H1 (cell line): ENCODE measurements around the gene PTPRD. TPM values are rescaled to one million over a fixed set of nuclear protein-coding genes. Genes with fewer than 3 reads are reported as not detected.

Experiments used
- CTCF ChIA-PET: fragments of 300-600 bp; sonication (Branson Sonifier 250); formaldehyde crosslinking; loops from one replicate; lab custom pipeline; 2021; ENCODE audit not compliant: partially characterized antibody; lab: Charles Lee
- POLR2A ChIA-PET: fragments of 300-600 bp; sonication (Branson Sonifier 250); formaldehyde crosslinking; loops from one replicate; lab custom pipeline; 2021; ENCODE audit warnings: inconsistent platforms; ENCODE audit not compliant: partially characterized antibody; lab: Charles Lee
- DNase-seq, 2 experiments: peaks; one replicate each; pipeline versions ENCODE4 v3.0.0 to v3.0.0-alpha.2; 2010 to 2022; ENCODE audit warnings: low spot score in 2 of 2, low read depth in 1 of 2, mixed read lengths in 1 of 2
- FAIRE-seq: peaks from 2 replicates; lab custom pipeline; 2011; peaks lifted over from hg19 to GRCh38; lab: Jason Lieb, UNC
- H2AFZ ChIP-seq: 2 replicates; pipeline ENCODE4 v1.8.1; 2012; ENCODE audit warnings: low read length, inconsistent platforms
- H2AK5ac ChIP-seq: 2 replicates; pipeline ENCODE4 v1.6.1; 2013; ENCODE audit warnings: low read depth, low read length
- H2BK120ac ChIP-seq: replicated peaks from 2 replicates; pipeline ENCODE3; 2013; ENCODE audit warnings: low read depth, low read length, inconsistent platforms
- H2BK12ac ChIP-seq: 2 replicates; pipeline ENCODE4 v1.6.1; 2013; ENCODE audit warnings: low read depth, low read length
- H2BK15ac ChIP-seq: 2 replicates; pipeline ENCODE4 v1.6.1; 2013; ENCODE audit warnings: low read length
- H2BK20ac ChIP-seq: 2 replicates; pipeline ENCODE4 v1.6.1; 2013; ENCODE audit warnings: low read length
- H2BK5ac ChIP-seq: 2 replicates; pipeline ENCODE4 v1.6.1; 2013; ENCODE audit warnings: low read depth, low read length
- H3K14ac ChIP-seq: 2 replicates; pipeline ENCODE4 v1.6.1; 2013; ENCODE audit warnings: inconsistent platforms; ENCODE audit not compliant: insufficient read length
- H3K18ac ChIP-seq: 2 replicates; pipeline ENCODE4 v1.6.1; 2013; ENCODE audit warnings: low read length; ENCODE audit errors: extremely low read depth
- H3K23ac ChIP-seq: 2 replicates; pipeline ENCODE4 v1.6.1; 2013; ENCODE audit warnings: inconsistent platforms; ENCODE audit not compliant: insufficient read length
- H3K23me2 ChIP-seq: 2 replicates; pipeline ENCODE4 v1.6.1; 2013; ENCODE audit warnings: low read depth, low read length
- H3K27ac ChIP-seq: 2 replicates; pipeline ENCODE4 v1.6.1; 2011; ENCODE audit warnings: low read depth, low read length, inconsistent platforms
- H3K27me3 ChIP-seq, 4 experiments: replicated peaks in 1 of 4; 1 replicate in 1 of 4; 2 replicates in 3 of 4; pipeline versions ENCODE4 v1.6.1 to v1.8.1; 2011 to 2013; ENCODE audit warnings: low read length in 3 of 4, mild to moderate bottlenecking in 3 of 4, inconsistent platforms in 2 of 4, mixed read lengths in 2 of 4, moderate library complexity in 1 of 4; ENCODE audit not compliant: control insufficient read depth in 3 of 4, insufficient read depth in 3 of 4; ENCODE audit errors: extremely low read depth in 1 of 4
- H3K36me3 ChIP-seq, 4 experiments: 2 replicates each; pipeline versions ENCODE4 v1.6.1 to v1.8.1; 2011 to 2013; ENCODE audit warnings: mild to moderate bottlenecking in 4 of 4, low read length in 3 of 4, moderate library complexity in 2 of 4, control low read depth in 1 of 4, inconsistent platforms in 1 of 4; ENCODE audit not compliant: insufficient read depth in 4 of 4, control insufficient read depth in 2 of 4
- H3K4ac ChIP-seq: replicated peaks from 2 replicates; pipeline ENCODE3; 2013; ENCODE audit warnings: low read length, low read depth, mixed read lengths, inconsistent platforms; ENCODE audit not compliant: insufficient read length
- H3K4me1 ChIP-seq, 4 experiments: replicated peaks in 1 of 4; 1 replicate in 1 of 4; 2 replicates in 3 of 4; pipeline versions ENCODE4 v1.6.1 to v1.8.1; 2011 to 2013; ENCODE audit warnings: low read length in 3 of 4, inconsistent platforms in 2 of 4, mixed read lengths in 1 of 4; ENCODE audit not compliant: insufficient read depth in 4 of 4, control insufficient read depth in 3 of 4
- H3K4me2 ChIP-seq, 2 experiments: 2 replicates each; pipeline versions ENCODE4 v1.6.1 to v1.8.1; 2011 to 2013; ENCODE audit warnings: low read depth in 2 of 2, low read length in 2 of 2, control low read depth in 1 of 2, inconsistent platforms in 1 of 2, mild to moderate bottlenecking in 1 of 2; ENCODE audit not compliant: insufficient read depth in 1 of 2
- H3K4me3 ChIP-seq, 4 experiments: fragments of 200-600, 300-600 bp in 1 of 4; sonication (generic), shearing (Covaris generic), sonication (Bioruptor Twin) in 1 of 4; 2 replicates each; pipeline versions ENCODE4 v1.5.1 to v1.8.1; 2011 to 2016; ENCODE audit warnings: low read length in 4 of 4, low read depth in 3 of 4, control low read depth in 2 of 4, inconsistent platforms in 2 of 4, mild to moderate bottlenecking in 2 of 4, mixed read lengths in 1 of 4, moderate library complexity in 1 of 4; ENCODE audit not compliant: insufficient read depth in 2 of 4; ENCODE audit errors: extremely low read depth in 1 of 4
- H3K56ac ChIP-seq: replicated peaks from 2 replicates; pipeline ENCODE3; 2013; ENCODE audit warnings: low read depth, mild to moderate bottlenecking, mixed read lengths, low read length, inconsistent platforms; ENCODE audit not compliant: insufficient read length
- H3K79me1 ChIP-seq: 2 replicates; pipeline ENCODE4 v1.6.1; 2013; ENCODE audit warnings: low read depth, low read length, control low read depth
- H3K79me2 ChIP-seq, 2 experiments: 2 replicates each; pipeline versions ENCODE4 v1.6.1 to v1.8.1; 2012 to 2013; ENCODE audit warnings: low read length in 2 of 2, mild to moderate bottlenecking in 2 of 2, inconsistent platforms in 1 of 2; ENCODE audit not compliant: insufficient read depth in 2 of 2, control insufficient read depth in 1 of 2
- H3K9ac ChIP-seq, 4 experiments: replicated peaks in 1 of 4; 1 replicate in 1 of 4; 2 replicates in 3 of 4; pipeline versions ENCODE4 v1.6.1 to v1.8.1; 2011 to 2013; ENCODE audit warnings: low read depth in 3 of 4, low read length in 3 of 4, control low read depth in 2 of 4, mild to moderate bottlenecking in 2 of 4, moderate library complexity in 2 of 4, inconsistent platforms in 1 of 4; ENCODE audit errors: extremely low read depth in 1 of 4
- H3K9me3 ChIP-seq, 2 experiments: 2 replicates each; pipeline versions ENCODE4 v1.6.1 to v1.8.1; 2012 to 2013; ENCODE audit warnings: mild to moderate bottlenecking in 2 of 2, moderate library complexity in 2 of 2, control low read depth in 1 of 2, inconsistent platforms in 1 of 2, low read depth in 1 of 2, low read length in 1 of 2, mixed read lengths in 1 of 2; ENCODE audit not compliant: insufficient read depth in 2 of 2
- H4K20me1 ChIP-seq, 2 experiments: replicated peaks in 1 of 2; 2 replicates each; pipeline versions ENCODE3 to v1.8.1; 2011 to 2013; ENCODE audit warnings: inconsistent platforms in 2 of 2, low read length in 2 of 2, mild to moderate bottlenecking in 1 of 2; ENCODE audit not compliant: insufficient read depth in 2 of 2, control insufficient read depth in 1 of 2
- H4K5ac ChIP-seq: 2 replicates; pipeline ENCODE4 v1.6.1; 2013; ENCODE audit warnings: low read length, low read depth, mixed read lengths, inconsistent platforms; ENCODE audit not compliant: insufficient read length
- H4K8ac ChIP-seq: 2 replicates; pipeline ENCODE4 v1.8.0; 2013; ENCODE audit warnings: mild to moderate bottlenecking, moderate library complexity, low read length, inconsistent platforms; ENCODE audit not compliant: insufficient read depth; ENCODE audit errors: extremely low read depth
- H4K91ac ChIP-seq: replicated peaks from 2 replicates; pipeline ENCODE3; 2013; ENCODE audit warnings: low read length, mixed read lengths, inconsistent platforms; ENCODE audit not compliant: insufficient read length
- JUND ChIP-seq: IDR thresholded peaks from 2 replicates; pipeline ENCODE4 v1.6.1; 2011; ENCODE audit warnings: mild to moderate bottlenecking, improper control_type of control experiment, low read length
- POLR2AphosphoS5 ChIP-seq: IDR thresholded peaks from 2 replicates; pipeline ENCODE4 v1.6.1; 2011; ENCODE audit warnings: low read depth, low read length
- RNF2 ChIP-seq: fragments of 200-900, 300-1000 bp; sonication (generic); IDR thresholded peaks from 2 replicates; pipeline ENCODE4 v1.7.1; 2016; ENCODE audit warnings: borderline replicate concordance, low read depth, mild to moderate bottlenecking, antibody characterized with exemption, low read length; ENCODE audit not compliant: poor library complexity, severe bottlenecking; ENCODE audit errors: missing control alignments
- RXRA ChIP-seq: IDR thresholded peaks from 2 replicates; pipeline ENCODE4 v1.6.1; 2011; ENCODE audit warnings: low read depth, mild to moderate bottlenecking, low read length, moderate library complexity; ENCODE audit not compliant: insufficient read depth
- SAP30 ChIP-seq: fragments of 300-600 bp; sonication (generic); IDR thresholded peaks from 2 replicates; pipeline ENCODE4 v1.7.1; 2012; ENCODE audit warnings: low read length, moderate library complexity, mild to moderate bottlenecking, inconsistent platforms; ENCODE audit not compliant: insufficient read depth, insufficient replicate concordance
- SIX5 ChIP-seq: IDR thresholded peaks from 2 replicates; pipeline ENCODE4 v1.6.1; 2011; ENCODE audit warnings: mild to moderate bottlenecking, low read depth, low read length
- SP1 ChIP-seq: IDR thresholded peaks from 2 replicates; pipeline ENCODE4 v1.6.1; 2011; ENCODE audit warnings: low read depth, low read length
- TAF7 ChIP-seq: optimal IDR thresholded peaks from 2 replicates; pipeline ENCODE3; 2011; ENCODE audit warnings: low read depth, mild to moderate bottlenecking, inconsistent platforms, low read length, moderate library complexity, borderline replicate concordance
- ZNF274 ChIP-seq: IDR thresholded peaks from 2 replicates; pipeline ENCODE4 v1.7.0; 2012; ENCODE audit warnings: low read length, borderline replicate concordance; ENCODE audit errors: extremely low read depth
- WGBS, 2 experiments: shearing (Covaris generic) in 1 of 2; methylation state at CpG; one replicate each; pipeline versions ENCODE4 v1.1.6 to v1.1.7; 2013 to 2015; ENCODE audit warnings: low lambda C conversion rate in 2 of 2, mixed read lengths in 2 of 2, inconsistent platforms in 1 of 2, low coverage in 1 of 2, missing lambda C conversion rate in 1 of 2; ENCODE audit not compliant: insufficient replicate concordance in 2 of 2, insufficient coverage in 1 of 2, insufficient read length in 1 of 2; ENCODE audit errors: extremely low coverage in 1 of 2, missing lambda C conversion rate in 1 of 2; 5-methylcytosine and 5-hydroxymethylcytosine counted together
- polyA plus RNA-seq, 7 experiments: library from polyadenylated mRNA; depleted of rRNA in 3 of 7; stranded (reverse) in 5 of 7; unstranded in 2 of 7; fragments of >200 nt in 5 of 7; fragments of 200-250 nt in 2 of 7; gene quantifications; 1 replicate in 5 of 7; 2 replicates in 1 of 7; 4 replicates in 1 of 7; pipeline versions ENCODE4 v1.2.1 to v1.2.3, GENCODE V29; 2011 to 2013; ENCODE audit warnings: missing spikeins in 2 of 7, mixed read lengths in 2 of 7
- total RNA-seq: library from RNA; stranded (reverse); fragmentation: NEBNext Ultra II Directional; extraction: Animal tissue kit (Norgen Biotek cat#: 25700); gene quantifications from 2 replicates; pipeline ENCODE4 v1.2.1, GENCODE V29; 2021
- TF ChIP-seq, protein P1 (sequence below): IDR thresholded peaks from 2 replicates; pipeline ENCODE4 v1.6.1; 2011; ENCODE audit warnings: low read length, improper control_type of control experiment

Gene PTPRD
- total and polyA plus RNA-seq, 2 of the 8 experiments (the other 6 are each of a cell fraction or from before 2014, with no cell fraction given) = 17.2 to 77.0 TPM

DNA sequence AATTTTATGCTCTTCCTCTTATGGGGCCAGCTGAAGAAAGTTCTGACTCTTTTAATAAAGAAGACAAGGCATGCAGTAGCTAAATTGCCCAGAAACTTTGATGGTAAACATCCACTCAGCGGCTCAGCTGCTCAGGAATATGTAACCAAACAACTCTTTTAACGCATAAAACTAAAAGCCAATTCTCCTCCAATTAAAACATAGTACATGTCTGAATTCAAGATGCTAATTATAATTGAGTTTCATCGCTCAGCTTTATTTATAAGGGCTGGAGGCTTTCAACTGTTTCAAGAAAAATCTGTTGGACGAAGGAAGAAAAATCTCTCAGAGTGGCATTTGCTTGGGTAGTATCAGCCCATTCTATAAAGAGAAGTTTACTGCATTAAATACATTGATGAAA is 359.5 kb downstream of the PTPRD start:
- H3K4me1 ChIP-seq = no peaks in the 10 kb centered on the region
- TF ChIP-seq SIX5 = no peak
- no peak for TF ChIP-seq JUND
- no peak for TF ChIP-seq ZNF274
- TF ChIP-seq SAP30 = no peak
- TF ChIP-seq, protein P1, sequence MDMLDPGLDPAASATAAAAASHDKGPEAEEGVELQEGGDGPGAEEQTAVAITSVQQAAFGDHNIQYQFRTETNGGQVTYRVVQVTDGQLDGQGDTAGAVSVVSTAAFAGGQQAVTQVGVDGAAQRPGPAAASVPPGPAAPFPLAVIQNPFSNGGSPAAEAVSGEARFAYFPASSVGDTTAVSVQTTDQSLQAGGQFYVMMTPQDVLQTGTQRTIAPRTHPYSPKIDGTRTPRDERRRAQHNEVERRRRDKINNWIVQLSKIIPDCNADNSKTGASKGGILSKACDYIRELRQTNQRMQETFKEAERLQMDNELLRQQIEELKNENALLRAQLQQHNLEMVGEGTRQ = no peak
- no peak for TF ChIP-seq RNF2
- no peak for TF ChIP-seq POLR2AphosphoS5
- TF ChIP-seq RXRA = no peak
- TF ChIP-seq SP1 = no peak
- TF ChIP-seq TAF7 = no peak
- H4K5ac ChIP-seq = no peak overlapping the region
- H3K79me2 ChIP-seq = no peaks in the 10 kb centered on the region
- no peak overlapping the region for H2BK12ac ChIP-seq
- H2BK20ac ChIP-seq = no peak overlapping the region
- FAIRE-seq = no peak
- no peak overlapping the region for H4K91ac ChIP-seq
- no peaks in the 10 kb centered on the region for H3K27me3 ChIP-seq
- no peak overlapping the region for H2BK5ac ChIP-seq
- H2AK5ac ChIP-seq = no peak overlapping the region
- no peak overlapping the region for H3K27ac ChIP-seq
- no peak overlapping the region for H2BK15ac ChIP-seq
- H3K18ac ChIP-seq = no peak overlapping the region
- H3K36me3 ChIP-seq = no peaks in the 10 kb centered on the region
- H3K79me1 ChIP-seq = no peaks in the 10 kb centered on the region
- WGBS, 2 experiments = 83% methylated on average over 4 of the region's 4 CpGs; no CpG with 5 or more reads in 1 of the 2 experiments
- H3K23me2 ChIP-seq = no peaks in the 10 kb centered on the region
- ChIA-PET POLR2A (no interaction called here), CTCF (interaction anchor here (1.0 to 1.3 kb wide), 2 partner anchors 14 to 22 kb away, joined by 3 to 4 read pairs; no protein-coding TSS in a partner anchor)
- H3K14ac ChIP-seq = no peak overlapping the region
- no peak overlapping the region for H2BK120ac ChIP-seq
- no peak overlapping the region for H3K4ac ChIP-seq
- H2AFZ ChIP-seq = no peak overlapping the region
- DNase-seq = no peak
- no peak overlapping the region for H3K9ac ChIP-seq
- no peak overlapping the region for H4K8ac ChIP-seq
- H4K20me1 ChIP-seq = no peaks in the 10 kb centered on the region
- H3K23ac ChIP-seq = no peak overlapping the region
- H3K56ac ChIP-seq = no peak overlapping the region
- H3K4me3 ChIP-seq = no peak overlapping the region
- no peaks in the 10 kb centered on the region for H3K9me3 ChIP-seq
- H3K4me2 ChIP-seq = no peak overlapping the region
